Measurements from ENCODE around the gene AGPAT4.
"Not testable (repeated sequence)": the region's sequence is repeated elsewhere in the genome, so short reads cannot be mapped to it uniquely, and the experiment has no call there.

The AGPAT4 gene

GRCh38 chr6:161136655-161137054 lies 137.2 kb downstream of the AGPAT4 start:
- DNase-seq, result no peak

- no peak for DNase-seq
Measured at GRCh38 chr6:161135695-161136591, 137.9 kb downstream of the AGPAT4 start.

GRCh38 chr6:161134550-161135298 lies 139.1 kb downstream of the AGPAT4 start:
- DNase-seq, result no peak

- DNase-seq, result no peak
Measured at GRCh38 chr6:161133963-161134362, 139.9 kb downstream of the AGPAT4 start.

- no peak for DNase-seq
Measured at GRCh38 chr6:161132384-161132783, 141.5 kb downstream of the AGPAT4 start.

GRCh38 chr6:161130967-161131766 lies 142.7 kb downstream of the AGPAT4 start:
- no peak for DNase-seq

- DNase-seq, result no peak
Measured at GRCh38 chr6:161130541-161130940, 143.3 kb downstream of the AGPAT4 start.

- no peak for DNase-seq
Measured at GRCh38 chr6:161128680-161129196, 145.1 kb downstream of the AGPAT4 start.

GRCh38 chr6:161128230-161128629 lies 145.6 kb downstream of the AGPAT4 start:
- DNase-seq, result no peak

- DNase-seq, result no peak
Measured at GRCh38 chr6:161127071-161127740, 146.7 kb downstream of the AGPAT4 start.

GRCh38 chr6:161125591-161125990 lies 148.3 kb downstream of the AGPAT4 start:
- DNase-seq, result no peak

GRCh38 chr6:161123319-161123718 lies 150.5 kb downstream of the AGPAT4 start:
- DNase-seq, result not testable (repeated sequence)

GRCh38 chr6:161117942-161118341 lies 155.9 kb downstream of the AGPAT4 start:
- DNase-seq, result no peak

GRCh38 chr6:161117308-161117707 lies 156.6 kb downstream of the AGPAT4 start:
- DNase-seq, result no peak

GRCh38 chr6:161116554-161116953 lies 157.3 kb downstream of the AGPAT4 start:
- DNase-seq, result no peak

GRCh38 chr6:161115468-161115867 lies 158.4 kb downstream of the AGPAT4 start:
- DNase-seq, result no peak

- no peak for DNase-seq
Measured at GRCh38 chr6:161111261-161111660, 162.6 kb downstream of the AGPAT4 start.

GRCh38 chr6:161110028-161110779 lies 163.7 kb downstream of the AGPAT4 start:
- no peak for DNase-seq

- no peak for DNase-seq
Measured at GRCh38 chr6:161109366-161109765, 164.5 kb downstream of the AGPAT4 start.

- no peak for DNase-seq
Measured at GRCh38 chr6:161108916-161109315, 164.9 kb downstream of the AGPAT4 start.
